Measurements from ENCODE around the gene RUFY1. TPM values are rescaled to one million over a fixed set of nuclear protein-coding genes. Genes with fewer than 3 reads are reported as not detected.
A peak's percentile ranks its signal among the peaks of the same experiment; 100 is the strongest.

Gene RUFY1
- total and polyA plus RNA-seq, 9 donors = 31.4 to 53.6 (median 39.1) TPM

DNA sequence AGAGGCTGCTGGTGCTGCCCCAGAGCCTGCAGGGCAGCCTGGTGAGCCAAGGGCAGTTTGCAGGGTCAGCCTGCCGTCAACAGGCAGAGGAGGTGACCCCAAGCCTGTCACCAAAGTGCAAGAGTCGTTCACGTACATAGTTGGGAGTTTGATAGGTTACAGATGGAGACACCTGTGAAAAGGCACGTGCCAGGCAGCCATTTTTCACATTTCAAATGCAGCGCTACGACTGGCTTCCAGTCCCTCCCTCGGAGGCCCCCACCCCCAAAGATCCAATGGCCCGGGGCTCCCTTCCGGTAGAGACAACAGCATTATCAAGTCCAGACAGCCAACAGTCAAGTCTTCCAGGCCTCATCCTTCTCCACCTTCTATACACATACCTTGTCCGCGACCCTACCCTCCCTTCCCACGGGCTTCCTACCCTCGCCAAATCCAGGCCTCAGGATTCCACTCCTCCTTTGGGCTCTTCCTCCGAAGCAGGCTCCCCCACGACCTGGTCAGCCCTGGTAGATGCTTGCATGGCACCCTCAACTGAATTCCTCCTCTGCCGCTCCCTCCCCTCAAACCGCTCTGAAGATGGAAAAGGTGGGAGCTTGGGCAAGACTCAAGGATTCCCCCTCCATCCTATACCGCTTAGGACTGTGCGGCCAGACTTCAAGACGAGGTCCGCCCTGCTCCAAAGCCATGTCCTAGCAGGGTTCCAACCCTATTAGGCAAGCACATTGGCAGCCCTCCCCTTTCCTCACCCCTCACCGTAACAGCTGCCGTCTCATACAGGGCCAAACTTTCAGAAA, 60.0 kb downstream of the RUFY1 start:
- 54 to 64% (median 55%) methylated on average over 23 of the region's 23 CpGs for WGBS, 3 donors
- no peaks in the 10 kb centered on the region for H3K36me3 ChIP-seq
- H3K4me1 ChIP-seq (ENCODE audit: insufficient read depth) = no peaks in the 10 kb centered on the region
- no peaks in the 10 kb centered on the region for H3K27me3 ChIP-seq
- intact Hi-C loops (cut with DNase I) = loop anchor here in 1 of 4 donors (10.0 kb wide), 1 partner anchor 56 kb away; the partner anchor contains the start of gene RUFY1
- no peaks in the 10 kb centered on the region for H3K9me3 ChIP-seq
- peak in 1 of 5 donors; percentile 36 for DNase-seq
- no peak overlapping the region for H3K27ac ChIP-seq
- TF ChIP-seq EP300 (IDR thresholded peaks at IDR 0.05) = no peak
- TF ChIP-seq POLR2A (IDR thresholded peaks at IDR 0.05) = no peak
- TF ChIP-seq CTCF (IDR thresholded peaks at IDR 0.05) = no peak
- H3K4me3 ChIP-seq = no peak overlapping the region

DNA sequence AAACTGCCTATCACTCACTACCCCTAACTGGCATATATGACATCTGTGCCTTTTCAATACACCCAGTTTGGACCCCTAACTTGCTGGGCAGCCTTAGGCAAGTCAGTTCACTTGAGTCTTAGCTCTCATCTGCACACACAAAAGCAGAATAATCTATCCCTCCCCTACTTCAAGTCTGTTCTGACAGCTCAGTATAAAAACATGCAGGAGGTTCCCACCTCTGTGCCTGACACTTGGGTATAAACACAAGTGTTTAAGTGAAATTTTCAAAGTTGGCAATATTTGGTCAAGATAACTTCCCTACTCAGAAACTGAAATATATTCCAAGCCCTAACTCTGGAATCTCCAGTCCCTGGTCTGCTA, 60.5 kb downstream of the RUFY1 start:
- no peaks in the 10 kb centered on the region for H3K36me3 ChIP-seq
- intact Hi-C loops (cut with DNase I) = loop anchor here in 1 of 4 donors (10.0 kb wide), 1 partner anchor 56 kb away; the partner anchor contains the start of gene RUFY1
- H3K27me3 ChIP-seq = no peaks in the 10 kb centered on the region
- H3K9me3 ChIP-seq = no peaks in the 10 kb centered on the region
- DNase-seq = no peak
- H3K4me3 ChIP-seq = no peak overlapping the region
- no peak for TF ChIP-seq POLR2A (IDR thresholded peaks at IDR 0.05)
- TF ChIP-seq CTCF (IDR thresholded peaks at IDR 0.05) = no peak
- TF ChIP-seq EP300 (IDR thresholded peaks at IDR 0.05) = no peak
- H3K4me1 ChIP-seq (ENCODE audit: insufficient read depth) = no peaks in the 10 kb centered on the region
- H3K27ac ChIP-seq = no peak overlapping the region

- intact Hi-C loops (cut with DNase I) = loop anchor here in 1 of 4 donors (10.0 kb wide), 1 partner anchor 58 kb away; the partner anchor contains the start of gene RUFY1
- no peaks in the 10 kb centered on the region for H3K4me1 ChIP-seq (ENCODE audit: insufficient read depth)
- peak in 1 of 5 donors; percentile 29 for DNase-seq
- H3K27me3 ChIP-seq = no peaks in the 10 kb centered on the region
- no peak overlapping the region for H3K4me3 ChIP-seq
- TF ChIP-seq POLR2A (IDR thresholded peaks at IDR 0.05) (no peak), EP300 (IDR thresholded peaks at IDR 0.05) (no peak), CTCF (IDR thresholded peaks at IDR 0.05) (no peak)
- H3K27ac ChIP-seq = no peak overlapping the region
- WGBS, 3 donors = 56 to 79% (median 68%) methylated on average over 21 of the region's 21 CpGs
- H3K9me3 ChIP-seq = no peaks in the 10 kb centered on the region
- H3K36me3 ChIP-seq = no peaks in the 10 kb centered on the region
Observed at GRCh38 chr5:179612577-179613459, 62.5 kb downstream of the RUFY1 start.

DNA sequence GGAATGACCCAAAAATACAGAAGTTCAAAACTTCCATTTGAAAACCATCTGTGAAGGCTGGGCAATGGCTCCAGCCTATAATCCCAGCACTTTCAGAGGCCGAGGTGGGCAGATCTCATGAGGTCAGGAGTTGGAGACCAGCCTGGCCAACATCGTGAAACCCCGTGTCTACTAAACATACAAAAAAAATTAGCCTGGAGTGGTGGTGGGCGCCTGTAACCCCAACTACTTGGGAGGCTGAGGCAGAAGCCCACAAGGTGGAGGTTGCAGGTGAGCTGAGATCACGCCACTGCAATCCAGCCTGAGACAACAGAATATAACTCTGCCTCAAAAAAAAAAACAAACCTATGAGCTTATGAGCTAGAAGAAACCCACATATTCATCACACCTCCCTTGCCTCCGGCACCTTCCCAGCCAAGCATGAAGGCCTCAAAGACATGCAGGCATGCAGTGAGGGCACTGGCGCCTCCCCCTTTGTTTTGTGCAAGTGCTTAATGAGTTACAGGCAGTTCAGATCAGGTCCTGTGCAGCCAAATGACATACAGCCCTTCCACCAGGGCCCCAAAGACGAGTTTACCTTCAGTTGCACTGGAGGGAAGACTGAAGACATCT, 63.2 kb downstream of the RUFY1 start:
- Histone ChIP-seq H3K27ac (no peak overlapping the region), H3K36me3 (no peaks in the 10 kb centered on the region), H3K27me3 (no peaks in the 10 kb centered on the region), H3K9me3 (no peaks in the 10 kb centered on the region), H3K4me3 (no peak overlapping the region), H3K4me1 (ENCODE audit: insufficient read depth) (no peaks in the 10 kb centered on the region)
- DNase-seq = peak in 1 of 5 donors; percentile 35
- 55 to 78% (median 69%) methylated on average over 8 of the region's 8 CpGs for WGBS, 3 donors
- TF ChIP-seq EP300 (IDR thresholded peaks at IDR 0.05) = no peak
- TF ChIP-seq CTCF (IDR thresholded peaks at IDR 0.05) = no peak
- no peak for TF ChIP-seq POLR2A (IDR thresholded peaks at IDR 0.05)
- intact Hi-C loops (cut with DNase I) = loop anchor here in 1 of 4 donors (10.0 kb wide), 1 partner anchor 59 kb away; the partner anchor contains the start of gene RUFY1

Measured in ovary (tissue), 9 donors.